ENCODE results near the gene ACKR3. TPM values are rescaled to one million over a fixed set of nuclear protein-coding genes. Genes with fewer than 3 reads are reported as not detected.

ACKR3 gene
- total RNA-seq: 1 to 10 TPM; 3.6 TPM

- ATAC-seq: peak; percentile 97
- H3K4me3 Mint-ChIP-seq: peak within 1 kb of the TSS; percentile 62
- POLR2A ChIA-PET: interaction anchor here (0.6 to 4.1 kb wide), 5 partner anchors 16 to 57 kb away, joined by 3 to 22 read pairs (median 5); no protein-coding TSS in a partner anchor
Measured at GRCh38 chr2:236569573-236569973, at the start of gene ACKR3. Gene ACKR3 (plus strand): TSS chr2:236569825. CDS start chr2:236580466, 10,641 bp downstream.

GRCh38 chr2:236521556-236521955 is 48.1 kb upstream of the ACKR3 start:
- Mint-ChIP-seq H3K4me3 (no peak overlapping the region), H3K9me3 (ENCODE audit: insufficient read depth) (no peaks in the 10 kb centered on the region), H3K27ac (no peak overlapping the region), H3K27me3 (ENCODE audit: low read depth) (peaks cover 28% of the 10 kb centered on the region), H3K36me3 (ENCODE audit: low read depth) (no peaks in the 10 kb centered on the region), H3K4me1 (ENCODE audit: low read depth) (no peaks in the 10 kb centered on the region)
- DNase-seq (no peak), ATAC-seq (no peak)
- POLR2A ChIA-PET: no interaction called here
- CTCF ChIA-PET: no interaction called here

More at GRCh38 chr2:236569573-236569973, at the start of gene ACKR3:
- peak within 1 kb of the TSS; percentile 34 for H3K27ac Mint-ChIP-seq
- no peaks in the 10 kb centered on the region for H3K27me3 Mint-ChIP-seq (ENCODE audit: low read depth)
- DNase-seq: peak; percentile 88
- H3K4me1 Mint-ChIP-seq (ENCODE audit: low read depth): peaks cover 34% of the 10 kb centered on the region
- no peaks in the 10 kb centered on the region for H3K9me3 Mint-ChIP-seq (ENCODE audit: insufficient read depth)
- H3K36me3 Mint-ChIP-seq (ENCODE audit: low read depth): peaks cover 5% of the 10 kb centered on the region
- CTCF ChIA-PET: interaction anchor here (0.6 to 9.1 kb wide), 35 partner anchors 12 to 790 kb away, joined by 3 to 347 read pairs (median 5); partner anchors contain the start of gene COPS8

DNA sequence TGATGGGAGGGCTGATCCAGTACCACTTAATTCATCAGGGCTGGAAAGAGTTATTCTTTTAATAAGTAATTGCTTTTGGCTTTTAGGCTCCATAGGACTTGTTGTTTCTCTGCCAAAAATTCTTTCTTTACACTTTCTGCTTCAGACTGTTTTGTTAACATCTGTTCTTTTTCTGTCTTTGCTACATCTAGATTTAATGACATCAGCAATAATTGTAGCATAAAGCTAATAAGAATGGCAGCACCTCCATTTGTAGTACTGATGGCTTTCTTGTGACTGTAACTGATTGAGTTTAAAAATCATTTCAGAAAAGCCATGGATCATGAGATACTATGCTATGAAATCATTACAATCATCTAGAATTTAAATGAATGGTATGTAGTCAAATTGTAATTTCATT is 46.4 kb upstream of the ACKR3 start:
- ATAC-seq: no peak
- Mint-ChIP-seq H3K27me3 (ENCODE audit: low read depth) (peaks cover 28% of the 10 kb centered on the region), H3K4me3 (no peak overlapping the region), H3K36me3 (ENCODE audit: low read depth) (no peaks in the 10 kb centered on the region), H3K4me1 (ENCODE audit: low read depth) (no peaks in the 10 kb centered on the region), H3K9me3 (ENCODE audit: insufficient read depth) (no peaks in the 10 kb centered on the region), H3K27ac (no peak overlapping the region)
- no peak for DNase-seq
- CTCF ChIA-PET: interaction anchor here (1.3 to 3.4 kb wide), 3 partner anchors 10 to 47 kb away, joined by 4 to 26 read pairs (median 6); partner anchors contain the start of gene ACKR3
- POLR2A ChIA-PET: interaction anchor here (1.5 kb wide), 1 partner anchor 8 kb away, joined by 5 read pairs; no protein-coding TSS in a partner anchor

DNA sequence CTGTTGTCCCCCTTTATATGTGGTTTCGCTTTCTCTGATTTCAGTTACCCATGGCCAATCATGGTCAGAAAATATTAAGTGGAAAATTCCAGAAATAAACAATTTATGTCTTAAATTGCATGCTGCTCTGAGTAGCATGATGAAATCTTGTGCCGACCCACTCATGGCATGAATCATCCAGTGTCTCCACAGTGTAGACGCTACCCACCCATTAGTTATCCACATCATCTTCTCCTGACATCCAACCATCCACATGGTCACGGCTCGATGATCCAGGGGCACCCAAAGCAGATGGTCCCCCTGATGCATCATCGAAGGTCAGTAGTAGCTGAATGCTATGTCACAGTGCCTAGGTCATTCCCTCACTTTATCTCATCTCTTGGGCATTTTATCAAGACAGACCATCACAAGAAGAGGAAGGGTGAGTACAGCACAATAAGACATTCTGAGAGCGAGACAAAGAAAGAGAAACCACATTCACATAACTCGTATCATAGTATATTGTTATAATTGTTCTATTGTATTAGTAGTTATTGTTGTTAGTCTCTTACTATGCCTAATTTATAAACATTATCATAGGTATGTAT is 44.1 kb upstream of the ACKR3 start:
- ATAC-seq (no peak), DNase-seq (no peak)
- CTCF ChIA-PET: interaction anchor here (3.4 kb wide), 1 partner anchor 12 kb away, joined by 26 read pairs; no protein-coding TSS in a partner anchor
- POLR2A ChIA-PET: no interaction called here
- H3K27ac Mint-ChIP-seq: no peak overlapping the region
- H3K4me3 Mint-ChIP-seq: no peak overlapping the region
- H3K36me3 Mint-ChIP-seq (ENCODE audit: low read depth): no peaks in the 10 kb centered on the region
- no peaks in the 10 kb centered on the region for H3K4me1 Mint-ChIP-seq (ENCODE audit: low read depth)
- peaks cover 18% of the 10 kb centered on the region for H3K27me3 Mint-ChIP-seq (ENCODE audit: low read depth)
- H3K9me3 Mint-ChIP-seq (ENCODE audit: insufficient read depth): no peaks in the 10 kb centered on the region

- no peak for DNase-seq
Measured at GRCh38 chr2:236526455-236527158, 43.0 kb upstream of the ACKR3 start.

GRCh38 chr2:236527159-236527630 is 42.4 kb upstream of the ACKR3 start:
- POLR2A ChIA-PET: no interaction called here
- no peak for ATAC-seq
- CTCF ChIA-PET: interaction anchor here (0.9 to 5.8 kb wide), 4 partner anchors 9 to 42 kb away, joined by 3 to 45 read pairs (median 8); partner anchors contain the start of gene ACKR3

More at GRCh38 chr2:236526455-236527158, 43.0 kb upstream of the ACKR3 start:
- ChIA-PET CTCF (interaction anchor here (0.9 to 5.8 kb wide), 4 partner anchors 8 to 43 kb away, joined by 3 to 45 read pairs (median 8); partner anchors contain the start of gene ACKR3), POLR2A (no interaction called here)
- Mint-ChIP-seq H3K9me3 (ENCODE audit: insufficient read depth) (no peaks in the 10 kb centered on the region), H3K36me3 (ENCODE audit: low read depth) (no peaks in the 10 kb centered on the region), H3K27me3 (ENCODE audit: low read depth) (peaks cover 15% of the 10 kb centered on the region), H3K4me3 (no peak overlapping the region), H3K4me1 (ENCODE audit: low read depth) (no peaks in the 10 kb centered on the region), H3K27ac (no peak overlapping the region)
- no peak for ATAC-seq

DNA sequence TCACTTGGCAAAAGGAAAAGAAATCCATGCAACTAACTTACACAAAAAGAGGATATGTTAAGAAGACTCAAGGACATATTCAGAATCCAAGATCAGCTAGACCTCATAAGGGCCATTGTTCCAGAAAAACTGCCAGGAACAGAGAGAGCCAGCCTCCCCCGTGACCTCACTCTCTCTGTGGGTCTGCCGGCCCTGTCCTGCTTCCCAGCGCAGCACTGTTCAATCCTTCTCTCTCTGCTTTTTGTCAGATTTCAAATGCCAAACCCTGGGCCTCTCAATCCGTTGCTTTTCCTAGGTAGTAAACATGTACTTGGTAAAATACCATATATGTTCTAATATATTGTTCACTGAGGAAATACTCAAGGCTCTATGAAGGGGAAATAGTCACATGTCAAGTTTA is 40.0 kb upstream of the ACKR3 start:
- ChIA-PET POLR2A (no interaction called here), CTCF (interaction anchor here (1.3 to 5.8 kb wide), 2 partner anchors 16 to 40 kb away, joined by 5 to 45 read pairs; partner anchors contain the start of gene ACKR3)
- Mint-ChIP-seq H3K9me3 (ENCODE audit: insufficient read depth) (no peaks in the 10 kb centered on the region), H3K27ac (no peak overlapping the region), H3K27me3 (ENCODE audit: low read depth) (peaks cover 6% of the 10 kb centered on the region), H3K36me3 (ENCODE audit: low read depth) (no peaks in the 10 kb centered on the region), H3K4me3 (no peak overlapping the region), H3K4me1 (ENCODE audit: low read depth) (peaks cover 6% of the 10 kb centered on the region)
- DNase-seq (no peak), ATAC-seq (no peak)

More at GRCh38 chr2:236527159-236527630, 42.4 kb upstream of the ACKR3 start:
- Mint-ChIP-seq H3K27me3 (ENCODE audit: low read depth) (peaks cover 11% of the 10 kb centered on the region), H3K36me3 (ENCODE audit: low read depth) (no peaks in the 10 kb centered on the region), H3K4me1 (ENCODE audit: low read depth) (peaks cover 5% of the 10 kb centered on the region), H3K9me3 (ENCODE audit: insufficient read depth) (no peaks in the 10 kb centered on the region), H3K4me3 (no peak overlapping the region), H3K27ac (no peak overlapping the region)
- DNase-seq: no peak

DNA sequence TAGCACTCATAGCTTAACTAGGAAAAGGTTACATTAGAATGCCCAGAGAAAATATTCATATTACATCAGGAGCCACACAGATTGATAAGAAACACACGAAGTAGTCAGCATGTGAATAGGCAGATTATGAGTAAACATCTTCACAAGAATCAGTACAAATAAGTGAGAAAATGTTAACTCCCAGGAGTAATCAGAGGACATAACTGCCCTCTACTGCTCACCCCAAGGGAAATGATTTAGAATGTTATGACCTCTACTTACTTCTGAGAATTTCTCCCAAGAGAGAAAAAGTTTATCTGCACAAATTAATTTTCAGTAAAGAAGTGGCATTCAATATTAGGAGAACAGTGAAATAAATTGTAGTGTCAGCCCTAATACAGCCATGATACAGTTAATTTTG is 39.1 kb upstream of the ACKR3 start:
- CTCF ChIA-PET: interaction anchor here (1.3 to 5.8 kb wide), 3 partner anchors 17 to 39 kb away, joined by 5 to 45 read pairs (median 6); partner anchors contain the start of gene ACKR3
- H3K27ac Mint-ChIP-seq: no peak overlapping the region
- H3K27me3 Mint-ChIP-seq (ENCODE audit: low read depth): peaks cover 3% of the 10 kb centered on the region
- peaks cover 10% of the 10 kb centered on the region for H3K4me1 Mint-ChIP-seq (ENCODE audit: low read depth)
- no peak for ATAC-seq
- H3K36me3 Mint-ChIP-seq (ENCODE audit: low read depth): no peaks in the 10 kb centered on the region
- H3K4me3 Mint-ChIP-seq: no peak overlapping the region
- POLR2A ChIA-PET: interaction anchor here (1.0 kb wide), 1 partner anchor 39 kb away, joined by 3 read pairs; the partner anchor contains the start of gene ACKR3
- no peaks in the 10 kb centered on the region for H3K9me3 Mint-ChIP-seq (ENCODE audit: insufficient read depth)
- DNase-seq: no peak

- Mint-ChIP-seq H3K4me3 (no peak overlapping the region), H3K27me3 (ENCODE audit: low read depth) (peaks cover 3% of the 10 kb centered on the region), H3K27ac (no peak overlapping the region), H3K9me3 (ENCODE audit: insufficient read depth) (no peaks in the 10 kb centered on the region), H3K4me1 (ENCODE audit: low read depth) (peaks cover 17% of the 10 kb centered on the region), H3K36me3 (ENCODE audit: low read depth) (no peaks in the 10 kb centered on the region)
- DNase-seq: no peak
- ChIA-PET POLR2A (interaction anchor here (1.0 kb wide), 1 partner anchor 38 kb away, joined by 3 read pairs; the partner anchor contains the start of gene ACKR3), CTCF (interaction anchor here (1.5 to 5.8 kb wide), 2 partner anchors 17 to 39 kb away, joined by 6 to 45 read pairs; partner anchors contain the start of gene ACKR3)
- no peak for ATAC-seq
Measured at GRCh38 chr2:236531195-236531594, 38.4 kb upstream of the ACKR3 start.

DNA sequence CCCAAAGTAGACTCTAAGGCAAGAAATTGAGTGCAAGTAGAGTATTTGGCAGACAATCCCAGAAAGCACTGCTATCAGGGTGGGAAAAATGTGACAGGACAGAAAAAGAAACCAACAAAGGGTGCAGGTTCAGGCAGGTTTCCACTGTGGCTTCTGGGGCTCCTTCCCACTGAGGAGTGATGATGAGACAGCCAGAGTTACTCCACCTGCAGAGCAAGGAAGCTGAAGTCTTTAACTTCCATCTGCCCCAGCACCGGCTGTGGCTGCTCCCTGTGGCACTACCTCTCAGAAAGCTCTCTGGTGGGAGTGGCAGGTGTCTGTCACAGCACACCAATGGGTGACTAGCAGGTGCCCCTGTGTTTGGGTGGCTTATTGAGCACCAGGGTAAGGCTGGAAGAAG is 37.6 kb upstream of the ACKR3 start:
- DNase-seq (no peak), ATAC-seq (no peak)
- CTCF ChIA-PET: interaction anchor here (1.5 to 5.8 kb wide), 2 partner anchors 18 to 38 kb away, joined by 6 to 45 read pairs; partner anchors contain the start of gene ACKR3
- Mint-ChIP-seq H3K27ac (no peak overlapping the region), H3K36me3 (ENCODE audit: low read depth) (no peaks in the 10 kb centered on the region), H3K9me3 (ENCODE audit: insufficient read depth) (no peaks in the 10 kb centered on the region), H3K27me3 (ENCODE audit: low read depth) (peaks cover 3% of the 10 kb centered on the region), H3K4me3 (no peak overlapping the region), H3K4me1 (ENCODE audit: low read depth) (peaks cover 25% of the 10 kb centered on the region)
- POLR2A ChIA-PET: no interaction called here

DNA sequence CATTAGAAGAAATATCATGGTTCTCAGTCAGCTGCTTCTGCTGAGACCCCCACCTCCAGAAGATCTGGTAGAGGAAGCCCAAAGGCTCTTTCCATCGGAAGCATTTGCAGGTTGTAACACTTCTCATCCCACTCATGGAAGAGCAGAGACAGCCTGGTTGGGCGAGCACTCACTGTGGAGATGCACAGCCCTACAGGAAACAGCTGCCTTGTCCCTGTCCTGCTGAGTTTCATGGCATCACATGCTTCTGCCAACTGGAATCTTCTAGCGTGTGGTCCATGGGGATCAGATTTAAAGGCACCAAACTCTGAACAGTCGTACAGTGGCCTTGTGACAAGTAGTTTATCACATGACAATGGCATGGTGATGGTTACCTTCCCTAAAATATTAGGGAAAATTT is 36.3 kb upstream of the ACKR3 start:
- POLR2A ChIA-PET: no interaction called here
- Mint-ChIP-seq H3K36me3 (ENCODE audit: low read depth) (peaks cover 3% of the 10 kb centered on the region), H3K27me3 (ENCODE audit: low read depth) (no peaks in the 10 kb centered on the region), H3K27ac (no peak overlapping the region), H3K9me3 (ENCODE audit: insufficient read depth) (no peaks in the 10 kb centered on the region), H3K4me3 (no peak overlapping the region), H3K4me1 (ENCODE audit: low read depth) (peaks cover 26% of the 10 kb centered on the region)
- DNase-seq (no peak), ATAC-seq (no peak)
- CTCF ChIA-PET: interaction anchor here (6.2 to 6.9 kb wide), 2 partner anchors 21 to 36 kb away, joined by 51 to 81 read pairs; partner anchors contain the start of gene ACKR3

All from activated CD8-positive, alpha-beta T cell treated with anti-CD3 and anti-CD28 coated beads, Interleukin-2, amount 10 ng/mL, durations not matched to agents 7 days and 5 days (primary cell).